A549 (cell line): ENCODE data around the gene KLF2.

ENCODE experiments used
- CBX2 ChIP-seq: fragments of 200-600 bp; sonication (generic); IDR thresholded peaks from 2 replicates; pipeline ENCODE4 v1.6.1; 2016; ENCODE audit warnings: low read depth, mild to moderate bottlenecking, borderline replicate concordance
- CBX8 ChIP-seq: fragments of 200-600 bp; sonication (generic); IDR thresholded peaks from 2 replicates; pipeline ENCODE4 v1.6.1; 2016
- CEBPB ChIP-seq, 2 experiments: fragments of >200 bp in 1 of 2; sonication (Bioruptor Twin) in 1 of 2; formaldehyde crosslinking in 1 of 2; IDR thresholded peaks; 2 replicates each; pipeline ENCODE4 v1.6.1; 2012 to 2016
- EP300 ChIP-seq, 2 experiments: fragments of >200 bp; sonication (Bioruptor Twin); formaldehyde crosslinking; IDR thresholded peaks; 2 replicates in 1 of 2; 3 replicates in 1 of 2; pipeline ENCODE4 v1.6.1; 2016 to 2017
- JUNB ChIP-seq: fragments of >200 bp; sonication (Bioruptor Twin); formaldehyde crosslinking; IDR thresholded peaks from 2 replicates; pipeline ENCODE4 v1.6.1; 2016
- MAZ ChIP-seq: fragments of 150-350 bp; IDR thresholded peaks from 2 replicates; pipeline ENCODE4 v1.6.1; 2014; ENCODE audit warnings: antibody characterized with exemption, low read depth, low read length, borderline replicate concordance
- POLR2A ChIP-seq: IDR thresholded peaks from 2 replicates; pipeline ENCODE4 v1.6.1; 2012; ENCODE audit warnings: mild to moderate bottlenecking, low read length
- RCOR1 ChIP-seq: fragments of 150-350 bp; IDR thresholded peaks from 2 replicates; pipeline ENCODE4 v1.6.1; 2014; ENCODE audit warnings: antibody characterized with exemption, low read length, low read depth
- ZFP36 ChIP-seq: fragments of 450-650 bp; IDR thresholded peaks from 2 replicates; pipeline ENCODE4 v1.6.1; 2014; ENCODE audit warnings: borderline replicate concordance; ENCODE audit not compliant: partially characterized antibody
- TF ChIP-seq, protein P1 (sequence below): fragments of >200 bp; sonication (Bioruptor Twin); formaldehyde crosslinking; IDR thresholded peaks from 3 replicates; pipeline ENCODE4 v1.5.1; 2016
- TF ChIP-seq, protein P2 (sequence below): fragments of 150-350 bp; IDR thresholded peaks from 2 replicates; pipeline ENCODE4 v1.6.1; 2014; ENCODE audit warnings: low read depth, mild to moderate bottlenecking, low read length

DNA sequence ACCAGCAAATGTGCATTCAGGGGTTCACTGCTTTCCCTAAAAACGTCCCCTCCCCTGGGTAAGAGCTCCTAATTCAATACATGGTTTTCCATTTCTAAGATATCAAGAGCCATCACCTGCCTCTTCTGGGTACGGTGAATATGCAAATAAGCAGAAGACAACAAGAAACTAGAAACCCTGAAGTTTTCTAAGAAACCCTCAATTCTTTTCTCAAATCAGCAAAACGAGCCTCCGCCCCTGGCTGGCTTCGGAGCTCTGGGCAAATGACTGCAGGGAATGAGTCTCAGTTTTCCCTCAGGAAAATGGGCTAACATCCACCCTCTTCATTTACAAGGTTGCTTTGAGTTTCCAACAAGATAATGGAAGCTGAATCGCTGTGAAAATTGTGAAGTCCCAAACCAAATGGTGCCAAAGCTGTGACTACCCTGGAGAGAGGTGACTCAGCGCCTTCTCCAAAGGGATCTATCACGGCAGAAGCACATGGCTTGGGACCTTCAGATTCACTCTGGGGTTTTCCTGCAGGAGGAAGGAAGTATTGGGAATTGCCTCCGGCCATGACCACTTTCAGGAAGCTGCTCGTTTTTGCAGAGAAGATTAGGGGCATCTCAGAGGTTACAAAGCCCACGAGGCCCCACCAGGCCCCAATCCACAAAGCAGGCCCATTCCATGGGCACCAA lies 26.6 kb downstream of the KLF2 start:
- TF ChIP-seq MAZ (no peak), EP300 (IDR thresholded peaks at IDR 0.05) (no peak), JUNB (no peak), CEBPB (IDR thresholded peaks at IDR 0.05) (no peak), ZFP36 (no peak), RCOR1 (no peak), CBX8 (no peak), CBX2 (no peak), POLR2A (no peak)
- TF ChIP-seq, protein P1, sequence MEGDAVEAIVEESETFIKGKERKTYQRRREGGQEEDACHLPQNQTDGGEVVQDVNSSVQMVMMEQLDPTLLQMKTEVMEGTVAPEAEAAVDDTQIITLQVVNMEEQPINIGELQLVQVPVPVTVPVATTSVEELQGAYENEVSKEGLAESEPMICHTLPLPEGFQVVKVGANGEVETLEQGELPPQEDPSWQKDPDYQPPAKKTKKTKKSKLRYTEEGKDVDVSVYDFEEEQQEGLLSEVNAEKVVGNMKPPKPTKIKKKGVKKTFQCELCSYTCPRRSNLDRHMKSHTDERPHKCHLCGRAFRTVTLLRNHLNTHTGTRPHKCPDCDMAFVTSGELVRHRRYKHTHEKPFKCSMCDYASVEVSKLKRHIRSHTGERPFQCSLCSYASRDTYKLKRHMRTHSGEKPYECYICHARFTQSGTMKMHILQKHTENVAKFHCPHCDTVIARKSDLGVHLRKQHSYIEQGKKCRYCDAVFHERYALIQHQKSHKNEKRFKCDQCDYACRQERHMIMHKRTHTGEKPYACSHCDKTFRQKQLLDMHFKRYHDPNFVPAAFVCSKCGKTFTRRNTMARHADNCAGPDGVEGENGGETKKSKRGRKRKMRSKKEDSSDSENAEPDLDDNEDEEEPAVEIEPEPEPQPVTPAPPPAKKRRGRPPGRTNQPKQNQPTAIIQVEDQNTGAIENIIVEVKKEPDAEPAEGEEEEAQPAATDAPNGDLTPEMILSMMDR = no peak
- TF ChIP-seq, protein P2, sequence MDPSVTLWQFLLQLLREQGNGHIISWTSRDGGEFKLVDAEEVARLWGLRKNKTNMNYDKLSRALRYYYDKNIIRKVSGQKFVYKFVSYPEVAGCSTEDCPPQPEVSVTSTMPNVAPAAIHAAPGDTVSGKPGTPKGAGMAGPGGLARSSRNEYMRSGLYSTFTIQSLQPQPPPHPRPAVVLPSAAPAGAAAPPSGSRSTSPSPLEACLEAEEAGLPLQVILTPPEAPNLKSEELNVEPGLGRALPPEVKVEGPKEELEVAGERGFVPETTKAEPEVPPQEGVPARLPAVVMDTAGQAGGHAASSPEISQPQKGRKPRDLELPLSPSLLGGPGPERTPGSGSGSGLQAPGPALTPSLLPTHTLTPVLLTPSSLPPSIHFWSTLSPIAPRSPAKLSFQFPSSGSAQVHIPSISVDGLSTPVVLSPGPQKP = no peak
